ENCODE results near the gene CCDC92. TPM values are rescaled to one million over a fixed set of nuclear protein-coding genes. Genes with fewer than 3 reads are reported as not detected.
A peak's percentile ranks its signal among the peaks of the same experiment; 100 is the strongest.

CCDC92 gene
- total RNA-seq, 2 donors from 2014 or later, result 19.7 to 25.1 TPM

DNA sequence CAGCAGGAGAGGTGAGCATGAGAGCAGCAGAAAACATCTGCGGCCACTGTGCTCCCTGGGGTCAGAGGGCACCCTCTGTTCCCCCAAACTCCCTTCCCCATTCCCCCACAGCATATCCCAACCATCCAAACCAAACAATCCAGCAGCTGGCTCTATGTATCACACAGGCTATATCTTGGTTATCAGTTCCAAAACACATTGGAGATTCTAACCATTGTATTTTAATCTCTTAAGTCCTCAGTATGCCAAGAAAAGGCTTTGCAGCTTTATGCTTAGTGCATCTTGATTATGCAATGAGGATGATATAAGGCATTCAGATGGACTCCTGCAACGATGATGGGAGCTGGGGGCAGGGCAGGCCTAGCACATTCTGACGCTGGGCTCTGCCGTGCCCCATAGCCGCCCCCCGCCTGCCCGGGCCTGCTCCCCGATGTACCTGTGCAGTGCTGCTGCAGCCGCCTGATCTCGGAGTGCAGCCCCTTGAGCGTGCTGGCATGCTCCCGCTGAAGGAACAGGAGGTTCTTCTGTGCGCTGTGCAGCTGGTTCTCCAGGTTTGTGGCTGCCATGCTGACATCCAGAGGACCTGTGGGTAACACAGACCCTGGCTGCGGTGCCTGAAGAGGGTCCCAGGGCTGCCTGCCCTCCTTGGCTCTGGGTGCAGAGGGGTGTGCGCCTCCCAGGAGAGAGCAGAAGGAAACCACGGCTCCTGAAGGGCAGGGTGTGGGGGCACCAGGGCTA, 29.6 kb downstream of the CCDC92 start:
- Histone ChIP-seq H3K4me3 (no peak overlapping the region), H3K27me3 (no peaks in the 10 kb centered on the region), H3K4me1 (no peaks in the 10 kb centered on the region), H3K36me3 (replicated peaks in 1 of 2; ENCODE audit: insufficient read depth in 1 of 2, low read depth in 2 of 2) (peaks cover 1 to 7% of the 10 kb centered on the region in 2 donors), H3K9me3 (no peaks in the 10 kb centered on the region), H3K27ac (no peak overlapping the region)
- ATAC-seq (no peak), DNase-seq (no peak)
- intact Hi-C loops (cut with DNase I), result no loop called here
- no peak for TF ChIP-seq POLR2A (IDR thresholded peaks at IDR 0.05)
- TF ChIP-seq, protein P1, sequence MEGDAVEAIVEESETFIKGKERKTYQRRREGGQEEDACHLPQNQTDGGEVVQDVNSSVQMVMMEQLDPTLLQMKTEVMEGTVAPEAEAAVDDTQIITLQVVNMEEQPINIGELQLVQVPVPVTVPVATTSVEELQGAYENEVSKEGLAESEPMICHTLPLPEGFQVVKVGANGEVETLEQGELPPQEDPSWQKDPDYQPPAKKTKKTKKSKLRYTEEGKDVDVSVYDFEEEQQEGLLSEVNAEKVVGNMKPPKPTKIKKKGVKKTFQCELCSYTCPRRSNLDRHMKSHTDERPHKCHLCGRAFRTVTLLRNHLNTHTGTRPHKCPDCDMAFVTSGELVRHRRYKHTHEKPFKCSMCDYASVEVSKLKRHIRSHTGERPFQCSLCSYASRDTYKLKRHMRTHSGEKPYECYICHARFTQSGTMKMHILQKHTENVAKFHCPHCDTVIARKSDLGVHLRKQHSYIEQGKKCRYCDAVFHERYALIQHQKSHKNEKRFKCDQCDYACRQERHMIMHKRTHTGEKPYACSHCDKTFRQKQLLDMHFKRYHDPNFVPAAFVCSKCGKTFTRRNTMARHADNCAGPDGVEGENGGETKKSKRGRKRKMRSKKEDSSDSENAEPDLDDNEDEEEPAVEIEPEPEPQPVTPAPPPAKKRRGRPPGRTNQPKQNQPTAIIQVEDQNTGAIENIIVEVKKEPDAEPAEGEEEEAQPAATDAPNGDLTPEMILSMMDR (IDR thresholded peaks at IDR 0.05), result no peak
- 86 to 94% methylated on average over 2 to 16 of the region's 16 CpGs for WGBS, 2 donors

DNA sequence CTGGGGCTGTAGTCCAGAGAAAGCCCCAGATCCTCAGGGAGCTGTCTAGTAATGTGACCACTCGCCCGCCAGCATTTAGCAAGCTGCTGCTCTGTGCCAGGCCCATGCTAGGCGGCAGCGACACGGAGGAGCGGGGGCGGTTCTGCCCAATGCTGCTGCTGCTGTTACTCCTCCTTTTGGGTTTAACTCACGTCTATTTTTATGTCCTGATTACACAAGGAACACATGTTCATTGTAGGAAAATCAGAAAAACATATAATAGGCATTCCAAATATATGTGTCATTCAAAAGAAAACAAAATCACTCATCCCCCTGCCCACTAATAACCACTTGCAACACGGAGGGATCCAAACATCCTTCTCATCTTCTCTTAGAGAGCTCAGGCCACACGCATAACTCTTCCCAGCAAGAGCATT, 30.4 kb downstream of the CCDC92 start:
- no peak for DNase-seq
- H3K4me3 ChIP-seq, result no peak overlapping the region
- H3K27ac ChIP-seq, result no peak overlapping the region
- H3K27me3 ChIP-seq, result no peaks in the 10 kb centered on the region
- TF ChIP-seq, protein P1 (IDR thresholded peaks at IDR 0.05), result no peak
- TF ChIP-seq POLR2A (IDR thresholded peaks at IDR 0.05), result no peak
- no peaks in the 10 kb centered on the region for H3K4me1 ChIP-seq
- intact Hi-C loops (cut with DNase I), result no loop called here
- WGBS, 2 donors, result 93 to 94% methylated on average over 9 to 10 of the region's 10 CpGs
- ATAC-seq, result no peak
- peaks cover 1 to 7% of the 10 kb centered on the region in 2 donors for H3K36me3 ChIP-seq (replicated peaks in 1 of 2; ENCODE audit: insufficient read depth in 1 of 2, low read depth in 2 of 2)
- no peaks in the 10 kb centered on the region for H3K9me3 ChIP-seq

DNA sequence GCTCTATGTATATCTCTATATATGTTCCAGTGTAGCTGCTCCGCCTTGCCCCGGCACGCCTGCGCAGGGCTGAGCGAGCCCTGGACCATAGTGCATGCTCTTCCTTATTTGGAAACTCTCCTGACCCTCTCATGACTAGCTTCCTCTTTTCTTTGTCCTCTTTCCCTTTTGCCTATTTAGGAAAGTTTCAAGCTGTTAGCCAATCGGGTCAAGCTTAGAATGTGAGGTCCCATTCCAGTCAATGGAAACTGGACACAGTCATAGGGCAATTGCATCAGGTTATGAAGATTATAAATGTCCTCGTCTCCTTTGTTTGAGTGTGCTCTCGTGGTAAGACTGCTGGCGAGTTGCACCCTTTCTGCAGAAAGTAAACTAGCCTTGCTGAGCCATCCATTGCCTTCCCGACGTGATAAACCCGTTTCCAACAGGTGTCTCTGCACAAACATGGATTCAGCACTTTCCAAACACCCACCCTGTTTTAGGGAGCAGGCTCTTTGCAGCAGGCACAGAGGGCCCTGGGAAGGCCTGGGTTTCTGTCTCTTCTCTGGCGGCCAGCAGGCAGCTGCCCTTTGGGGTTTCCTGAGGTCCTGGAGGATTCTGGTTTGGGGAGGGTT, 30.9 kb downstream of the CCDC92 start:
- H3K27me3 ChIP-seq, result no peaks in the 10 kb centered on the region
- 90 to 94% methylated on average over 12 to 13 of the region's 13 CpGs for WGBS, 2 donors
- peaks cover 1 to 7% of the 10 kb centered on the region in 2 donors for H3K36me3 ChIP-seq (replicated peaks in 1 of 2; ENCODE audit: insufficient read depth in 1 of 2, low read depth in 2 of 2)
- TF ChIP-seq POLR2A (IDR thresholded peaks at IDR 0.05), result no peak
- TF ChIP-seq, protein P1 (IDR thresholded peaks at IDR 0.05), result no peak
- intact Hi-C loops (cut with DNase I), result no loop called here
- DNase-seq (peak in 1 of 4 donors; percentile 26), ATAC-seq (no peak)
- no peaks in the 10 kb centered on the region for H3K9me3 ChIP-seq
- no peaks in the 10 kb centered on the region for H3K4me1 ChIP-seq
- H3K27ac ChIP-seq, result no peak overlapping the region
- H3K4me3 ChIP-seq, result no peak overlapping the region

DNA sequence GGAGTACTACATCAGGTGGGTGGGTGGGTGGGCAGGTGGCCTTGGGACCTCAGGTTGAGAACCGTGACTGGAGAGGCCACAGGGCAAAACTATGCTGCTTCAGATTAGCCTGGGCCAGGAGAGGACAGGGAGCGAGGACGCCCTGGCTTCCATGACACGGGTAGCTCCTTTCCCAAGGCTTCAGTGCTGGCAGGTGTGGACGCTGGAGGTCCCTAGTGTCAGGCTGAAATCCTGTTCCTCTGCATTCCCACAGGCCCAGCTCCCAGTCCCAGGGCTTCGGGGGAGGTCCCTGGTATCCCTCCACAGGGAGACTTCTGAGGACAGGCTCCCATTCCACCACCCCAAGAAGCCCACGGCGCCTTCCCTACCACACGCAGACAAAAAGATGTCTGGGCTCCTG, 31.6 kb downstream of the CCDC92 start:
- Histone ChIP-seq H3K4me3 (no peak overlapping the region), H3K27ac (no peak overlapping the region), H3K4me1 (no peaks in the 10 kb centered on the region), H3K9me3 (no peaks in the 10 kb centered on the region), H3K36me3 (replicated peaks in 1 of 2; ENCODE audit: insufficient read depth in 1 of 2, low read depth in 2 of 2) (peaks cover 3 to 7% of the 10 kb centered on the region in 2 donors), H3K27me3 (no peaks in the 10 kb centered on the region)
- intact Hi-C loops (cut with DNase I), result no loop called here
- DNase-seq (no peak), ATAC-seq (no peak)
- TF ChIP-seq POLR2A (IDR thresholded peaks at IDR 0.05), result no peak
- TF ChIP-seq, protein P1 (IDR thresholded peaks at IDR 0.05), result no peak
- 87 to 92% methylated on average over 3 to 9 of the region's 9 CpGs for WGBS, 2 donors

All from body of pancreas (tissue), 4 donors.